GM21723 (cell line): ENCODE measurements around the gene PKIB.
"Not testable (repeated sequence)": the region's sequence is repeated elsewhere in the genome, so short reads cannot be mapped to it uniquely, and the experiment has no call there.

ENCODE experiments used
- ATAC-seq: cut with Tn5 transposase; IDR thresholded peaks from one replicate; pipeline ENCODE4 v1.9.1; 2021; ENCODE audit warnings: mild to moderate bottlenecking, moderate library complexity; ENCODE audit not compliant: unreplicated experiment

Gene PKIB

DNA sequence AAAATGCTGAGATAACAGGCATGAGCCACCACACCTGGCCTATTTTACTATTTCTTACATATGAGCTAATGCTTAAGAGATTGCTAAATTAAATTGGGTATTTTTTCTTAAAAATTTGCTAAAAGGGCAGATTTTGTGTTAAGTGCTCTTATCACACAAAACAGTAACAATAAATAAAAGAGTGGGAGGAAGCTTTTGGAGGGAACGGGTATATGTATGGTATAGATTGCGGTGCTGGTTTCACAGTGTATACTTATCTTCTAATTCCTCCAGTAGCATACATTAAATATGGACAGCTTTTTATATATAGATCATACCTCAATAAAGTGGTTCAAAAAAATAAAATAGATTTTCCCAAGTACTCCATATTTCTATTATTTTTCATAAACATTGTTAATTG is 129.9 kb downstream of the PKIB start:
- ATAC-seq: no peak

DNA sequence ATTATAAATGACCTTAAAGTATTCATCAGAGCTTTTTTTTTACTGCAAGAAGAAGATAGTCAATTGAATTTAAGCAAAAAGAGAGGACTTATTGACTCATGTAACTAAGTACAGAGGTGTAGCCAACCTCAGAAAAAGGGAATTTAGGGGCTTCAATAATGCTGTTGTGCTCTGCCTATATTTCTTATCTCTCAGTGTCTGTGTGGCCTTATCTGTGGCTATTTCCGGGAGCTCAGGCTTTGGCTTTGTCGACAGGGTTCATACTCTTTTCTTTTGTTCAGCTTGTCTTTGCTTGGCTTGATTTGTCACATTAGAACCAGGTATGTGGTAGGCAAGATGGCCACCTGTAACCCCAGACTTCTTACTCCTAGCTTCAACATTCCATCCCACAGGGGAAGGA is 130.7 kb downstream of the PKIB start:
- no peak for ATAC-seq

DNA sequence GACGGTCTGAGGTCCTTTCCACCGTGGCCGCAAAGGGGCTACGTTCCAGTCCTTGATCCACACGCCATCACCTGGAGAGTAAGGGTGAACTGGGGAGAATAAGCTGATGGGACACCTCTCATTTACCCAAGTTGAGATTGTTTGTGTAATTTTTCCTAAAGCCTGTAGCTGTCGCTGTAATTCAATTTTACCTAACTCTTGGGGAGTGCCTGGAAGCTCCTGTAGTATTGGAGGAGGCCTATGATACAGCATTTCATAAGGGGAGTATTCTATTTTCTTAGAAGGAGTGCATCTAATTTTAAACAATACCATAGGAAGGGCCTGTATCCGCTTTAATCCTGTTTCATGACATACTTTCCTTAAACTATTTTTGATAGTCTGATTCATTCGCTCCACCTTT is 134.0 kb downstream of the PKIB start:
- not testable (repeated sequence) for ATAC-seq

DNA sequence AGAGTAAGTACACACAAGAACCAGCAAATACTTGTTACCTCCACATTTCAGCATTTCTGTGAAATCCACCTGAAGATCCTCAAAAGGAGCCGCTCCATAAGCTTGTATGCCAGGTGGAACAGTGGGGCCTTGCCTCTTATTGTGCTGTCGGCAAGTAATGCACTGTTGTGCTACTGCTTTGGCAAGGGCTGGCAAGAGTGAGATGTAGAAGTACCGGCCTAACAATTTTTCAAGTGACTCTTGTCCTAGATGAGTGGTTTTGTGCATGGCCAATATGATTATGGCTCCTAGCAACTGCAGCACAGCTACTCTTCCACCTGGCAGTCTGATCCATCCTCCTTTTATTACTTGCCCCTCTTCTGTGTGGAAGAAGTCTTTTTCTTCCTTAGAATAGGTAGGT is 134.7 kb downstream of the PKIB start:
- ATAC-seq: not testable (repeated sequence)

DNA sequence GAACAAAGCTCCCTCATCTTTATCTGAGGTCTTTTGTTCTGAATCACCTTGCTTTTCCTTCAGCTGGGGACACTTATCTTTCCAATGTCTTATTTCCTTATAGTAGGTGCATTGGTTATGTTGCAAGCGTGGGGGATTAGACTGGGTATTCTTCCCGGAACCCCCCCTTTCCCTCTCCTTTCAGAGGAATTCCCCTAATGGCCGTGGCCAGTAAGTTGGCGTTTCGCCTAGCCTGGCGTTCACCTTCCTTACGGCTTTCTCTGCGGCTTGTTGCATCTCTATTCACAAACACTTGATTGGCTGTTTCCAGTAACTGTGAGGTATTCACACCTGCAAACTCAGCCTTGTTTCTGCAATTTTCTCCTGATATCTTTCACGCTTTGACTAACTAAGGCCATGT is 136.5 kb downstream of the PKIB start:
- no peak for ATAC-seq

DNA sequence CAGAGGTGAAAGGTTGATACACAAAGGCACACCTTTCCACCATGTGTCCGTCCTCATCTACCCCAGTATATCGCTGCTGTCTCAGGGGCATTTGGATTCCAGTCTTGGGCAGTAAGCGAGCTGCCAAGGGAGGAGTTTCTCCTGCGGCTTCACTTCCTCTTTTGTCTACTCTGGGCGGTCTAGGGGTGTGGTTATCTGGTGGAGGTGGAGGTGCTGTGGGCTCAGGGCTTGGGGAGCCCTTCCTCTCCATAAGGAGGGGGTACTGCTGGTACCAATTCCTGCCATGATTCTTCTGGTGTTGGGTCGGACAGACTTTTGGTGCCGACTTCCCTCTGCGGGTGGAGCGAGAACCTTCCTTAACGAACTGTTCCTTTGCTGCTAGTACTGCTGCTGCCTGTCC is 137.4 kb downstream of the PKIB start:
- no peak for ATAC-seq

DNA sequence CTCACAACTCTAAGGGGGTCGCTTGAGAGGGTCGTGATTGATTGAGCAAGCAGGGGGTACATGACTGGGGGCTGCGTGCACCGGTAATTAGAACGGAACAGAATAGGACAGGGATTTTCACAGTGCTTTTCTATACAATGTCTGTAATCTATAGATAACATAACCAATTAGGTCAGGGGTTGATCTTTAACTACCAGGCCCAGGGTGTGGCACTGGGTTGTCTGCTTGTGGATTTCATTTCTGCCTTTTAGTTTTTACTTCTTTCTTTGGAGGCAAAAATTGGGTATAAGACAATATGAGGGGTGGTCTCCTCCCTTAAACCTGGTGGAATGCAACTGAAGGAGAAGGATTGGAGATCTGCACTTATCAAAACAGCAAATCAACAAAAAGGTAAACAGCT is 138.7 kb downstream of the PKIB start:
- not testable (repeated sequence) for ATAC-seq

DNA sequence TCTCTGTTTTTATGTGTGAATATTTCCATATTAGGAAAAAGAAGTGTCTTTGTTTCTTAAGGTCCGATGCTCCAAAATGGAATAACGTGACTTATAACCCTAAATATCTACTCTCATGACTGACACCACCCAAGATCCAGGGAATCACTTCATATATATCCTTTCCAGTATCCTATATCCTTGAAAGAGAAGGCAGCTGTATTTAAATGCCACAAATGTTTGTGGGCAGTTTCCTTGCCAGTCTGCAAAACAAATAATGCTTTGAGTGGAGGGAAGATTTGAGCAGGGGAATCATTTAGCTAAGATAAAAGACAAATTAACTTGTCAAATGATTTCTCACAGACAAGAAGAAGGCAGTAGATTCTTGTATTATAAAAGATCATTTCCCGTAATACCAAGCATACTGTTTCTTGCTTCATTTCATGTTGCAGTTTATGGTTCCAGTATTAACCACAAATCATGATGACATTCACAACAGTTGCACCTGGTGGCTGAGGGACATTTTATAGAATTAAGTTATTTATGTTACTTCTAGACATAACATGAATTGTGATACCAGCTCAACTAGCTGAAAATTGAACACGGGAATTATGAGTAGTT is 139.3 kb downstream of the PKIB start:
- no peak for ATAC-seq

DNA sequence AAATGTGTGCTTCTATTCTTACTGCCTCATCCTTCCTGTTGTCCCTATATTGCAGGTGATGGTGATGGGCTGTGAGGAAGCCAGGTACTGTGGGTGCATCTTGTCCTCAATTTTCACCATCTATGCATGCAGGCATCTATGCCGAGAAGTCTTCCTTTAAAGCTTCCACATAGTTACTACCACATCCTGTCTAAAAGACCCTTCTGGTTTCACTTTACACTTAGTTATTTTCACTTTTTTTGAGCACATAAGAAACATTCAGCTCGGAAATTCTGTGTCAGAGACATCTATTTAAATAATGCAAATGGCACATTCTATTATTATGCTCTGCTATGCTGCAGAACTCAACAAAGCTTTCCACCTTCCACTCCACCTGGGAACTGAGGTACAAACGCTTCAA is 141.1 kb downstream of the PKIB start:
- peak; percentile 80 for ATAC-seq

DNA sequence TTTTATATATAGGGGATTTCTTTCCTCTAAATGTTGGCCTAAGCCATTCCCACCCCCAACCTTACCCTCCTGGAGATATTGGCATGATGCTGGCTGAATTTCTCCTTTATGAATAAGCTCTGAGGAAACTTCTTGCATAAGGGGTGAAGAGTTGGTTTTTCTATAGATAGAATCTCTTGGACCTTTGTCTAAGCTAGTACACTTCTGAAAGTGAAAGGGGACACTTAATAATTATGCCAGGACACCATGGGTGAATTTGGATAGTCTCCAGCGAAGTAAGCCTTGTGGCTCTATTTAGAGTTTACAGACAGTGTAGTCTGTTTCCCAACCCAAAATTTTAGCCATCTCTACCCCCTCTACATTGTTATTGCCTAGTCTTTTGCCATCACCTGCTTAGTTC is 142.3 kb downstream of the PKIB start:
- ATAC-seq: no peak

DNA sequence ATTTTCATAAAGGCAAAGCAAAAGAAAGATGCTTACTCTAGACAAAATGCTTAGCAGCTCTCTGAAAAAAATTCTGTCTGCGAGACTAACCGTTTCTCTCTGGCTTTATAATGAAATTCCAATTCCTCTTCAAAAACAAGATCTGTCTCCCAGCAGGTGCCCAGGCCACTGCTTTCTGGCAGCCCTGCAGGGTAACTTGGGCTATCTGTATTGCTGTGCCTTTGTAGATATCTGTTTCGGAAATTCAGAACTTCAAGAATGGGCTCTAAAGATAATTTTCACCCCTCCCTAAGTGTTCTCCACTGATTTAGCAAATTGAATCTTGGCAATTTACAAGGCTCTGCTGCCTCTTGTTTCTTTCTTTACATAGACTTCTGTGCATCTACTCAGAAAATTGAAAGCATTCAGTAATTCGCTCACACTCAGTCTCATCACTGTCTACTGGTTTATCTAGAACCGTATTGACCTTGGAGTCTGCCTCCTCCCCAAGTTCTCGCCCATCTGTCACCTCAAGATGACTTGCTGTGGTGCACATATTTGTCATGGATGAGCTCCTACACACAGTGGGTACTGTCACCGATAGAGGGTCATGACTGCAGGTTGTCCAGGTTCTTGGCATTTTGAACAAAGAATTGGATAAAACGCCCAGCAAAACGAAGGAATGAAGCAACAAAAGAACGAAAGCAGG is 142.9 kb downstream of the PKIB start:
- ATAC-seq: no peak

DNA sequence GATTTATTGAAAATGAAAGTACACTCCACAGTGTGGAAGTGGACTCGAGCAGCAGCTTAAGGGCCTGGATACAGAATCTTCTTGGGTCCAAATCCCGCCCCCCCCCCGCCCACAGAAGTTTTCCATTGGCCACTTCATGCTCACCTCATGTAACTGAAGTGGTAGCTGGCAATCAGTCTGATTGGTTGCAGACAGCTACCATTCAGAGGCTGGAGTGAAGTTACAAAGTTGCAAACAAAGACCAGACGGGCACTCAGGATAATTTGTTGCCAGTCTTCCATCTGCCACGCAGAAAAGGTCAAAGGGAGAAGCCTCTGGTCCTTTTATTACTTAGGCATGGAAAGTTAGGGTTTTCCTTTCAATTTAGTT is 143.5 kb downstream of the PKIB start:
- no peak for ATAC-seq

DNA sequence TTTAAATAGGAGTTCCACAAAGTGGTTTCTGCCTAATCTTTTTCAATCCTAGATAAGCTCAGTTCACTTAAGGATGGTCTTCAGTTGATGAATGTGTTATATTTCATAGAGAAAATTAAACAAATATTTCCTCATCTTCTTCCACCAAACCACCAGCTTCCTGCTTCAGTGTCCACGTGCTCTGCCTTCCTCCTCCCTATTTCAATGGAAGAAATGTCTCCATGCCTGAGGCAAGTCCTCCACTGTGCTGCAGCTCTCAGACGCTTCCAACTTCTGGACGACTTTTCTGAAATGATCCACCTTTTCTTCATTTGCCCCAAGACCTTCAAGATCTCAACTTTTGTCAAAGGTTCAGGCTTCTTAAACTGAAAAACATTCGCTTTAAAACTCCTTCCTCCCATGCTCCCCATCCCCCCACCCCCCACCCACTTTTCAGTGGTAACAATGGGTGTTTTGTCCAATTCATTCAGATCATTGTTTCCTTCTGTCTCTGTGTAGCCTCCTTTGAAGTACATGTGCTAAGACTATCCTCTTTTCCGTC is 144.1 kb downstream of the PKIB start:
- ATAC-seq: no peak

DNA sequence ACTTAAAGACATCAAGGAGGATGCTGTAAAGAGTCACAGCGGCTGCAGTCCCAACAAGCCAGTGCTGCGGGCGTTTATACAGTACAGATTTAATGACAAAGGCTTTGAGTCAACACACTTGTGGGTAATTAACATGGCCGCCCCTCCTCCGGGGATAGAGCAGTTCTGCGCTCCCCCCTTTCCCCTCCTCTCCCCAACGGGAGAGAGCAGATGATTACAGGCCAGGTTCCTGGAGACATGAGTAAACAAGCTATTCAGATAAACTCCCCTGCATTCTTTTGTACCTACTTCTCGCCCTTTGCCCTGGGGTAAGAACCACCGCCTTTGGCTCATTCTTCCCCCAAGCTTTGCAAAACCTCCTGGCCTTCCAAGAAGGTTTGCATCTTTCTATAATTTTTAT is 145.7 kb downstream of the PKIB start:
- no peak for ATAC-seq

DNA sequence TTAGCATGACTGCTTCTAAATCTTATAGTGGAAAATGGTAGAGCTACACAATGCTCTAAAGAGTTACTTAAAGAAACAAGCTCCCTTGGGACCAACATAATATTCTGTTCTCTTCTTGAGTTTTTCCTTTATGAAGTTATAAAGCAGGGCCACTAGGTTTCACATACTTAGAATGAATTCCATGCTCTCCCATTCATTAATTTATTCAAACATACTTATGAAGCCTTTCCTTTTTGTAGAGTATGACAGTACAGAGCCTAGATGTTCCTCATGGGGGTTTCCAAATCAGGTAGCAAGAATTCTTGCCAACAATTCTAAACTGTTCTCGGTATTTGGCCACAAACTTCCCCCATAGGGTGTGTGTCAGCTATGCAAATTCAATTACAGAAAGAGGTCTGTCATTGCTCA is 148.7 kb downstream of the PKIB start:
- peak; percentile 99 for ATAC-seq

DNA sequence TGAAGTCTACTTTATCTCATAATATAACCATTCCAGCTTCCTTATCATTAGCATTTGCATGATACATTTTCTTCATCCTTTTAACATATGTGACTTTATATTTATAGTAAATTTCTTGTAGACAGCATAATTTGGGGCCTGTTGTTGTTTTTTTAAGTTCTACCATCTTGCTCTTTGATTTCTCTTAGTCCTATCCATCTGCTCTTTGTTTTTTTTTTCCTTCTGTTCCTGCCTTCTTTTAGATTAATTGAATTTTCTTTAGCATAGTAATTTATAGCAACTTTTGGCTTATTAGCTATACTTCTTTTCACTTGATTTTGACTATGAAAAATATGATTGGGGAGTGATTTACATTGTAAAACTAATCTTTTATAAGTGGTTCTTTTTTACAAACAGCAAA is 150.1 kb downstream of the PKIB start:
- no peak for ATAC-seq

DNA sequence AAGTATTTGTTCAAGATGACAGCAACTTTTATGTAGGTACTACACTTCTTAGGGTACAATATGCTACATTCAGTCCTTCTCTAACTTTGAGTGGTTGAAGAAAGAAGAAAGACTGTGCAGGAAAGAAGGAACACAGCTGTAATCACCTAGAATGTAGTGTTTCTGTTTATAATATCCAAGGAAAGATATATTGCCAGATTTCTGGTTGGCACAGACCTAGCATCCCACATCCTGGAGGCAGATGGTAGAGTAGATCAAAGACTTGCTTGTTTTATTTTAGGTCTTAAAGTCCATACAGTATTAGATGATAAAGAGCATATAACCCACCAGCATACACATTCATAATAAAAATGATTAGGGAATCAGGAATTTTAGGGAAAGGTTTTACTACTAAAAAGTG is 156.1 kb downstream of the PKIB start:
- no peak for ATAC-seq

DNA sequence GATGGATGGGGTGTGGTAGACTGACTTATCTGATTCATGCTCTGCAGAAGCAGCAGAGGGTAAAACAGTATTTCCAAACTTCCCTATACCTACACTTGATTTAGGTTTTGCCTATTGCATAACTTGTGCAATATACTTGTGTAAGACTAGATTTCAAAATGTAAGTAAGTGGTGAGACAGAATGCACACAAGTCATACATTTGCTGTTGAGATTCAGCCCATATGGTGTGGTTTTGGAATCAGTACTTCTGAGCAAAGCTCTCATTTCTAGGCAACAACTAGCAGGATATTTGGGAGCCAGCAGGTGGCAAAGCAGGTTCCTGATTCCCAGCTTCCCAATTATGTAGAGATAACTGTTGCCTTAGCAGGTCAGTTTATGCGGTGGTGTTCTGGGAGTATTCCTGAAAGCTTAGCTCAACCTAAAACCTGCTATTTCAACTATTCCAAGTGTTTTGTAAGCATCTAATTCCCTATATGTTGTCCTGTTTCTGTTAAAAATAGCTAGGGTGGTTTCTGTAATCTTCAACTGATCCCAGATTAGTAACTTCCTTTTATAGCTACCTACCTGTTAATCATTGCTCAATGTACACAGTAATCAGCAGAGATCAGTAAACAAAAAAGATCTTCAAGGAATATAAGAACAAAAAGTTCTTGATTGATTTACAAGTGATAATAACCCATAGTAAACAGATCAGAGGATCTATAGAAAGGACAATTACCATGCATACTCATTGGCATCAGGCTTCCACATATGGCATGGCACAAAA is 160.8 kb downstream of the PKIB start:
- ATAC-seq: no peak

DNA sequence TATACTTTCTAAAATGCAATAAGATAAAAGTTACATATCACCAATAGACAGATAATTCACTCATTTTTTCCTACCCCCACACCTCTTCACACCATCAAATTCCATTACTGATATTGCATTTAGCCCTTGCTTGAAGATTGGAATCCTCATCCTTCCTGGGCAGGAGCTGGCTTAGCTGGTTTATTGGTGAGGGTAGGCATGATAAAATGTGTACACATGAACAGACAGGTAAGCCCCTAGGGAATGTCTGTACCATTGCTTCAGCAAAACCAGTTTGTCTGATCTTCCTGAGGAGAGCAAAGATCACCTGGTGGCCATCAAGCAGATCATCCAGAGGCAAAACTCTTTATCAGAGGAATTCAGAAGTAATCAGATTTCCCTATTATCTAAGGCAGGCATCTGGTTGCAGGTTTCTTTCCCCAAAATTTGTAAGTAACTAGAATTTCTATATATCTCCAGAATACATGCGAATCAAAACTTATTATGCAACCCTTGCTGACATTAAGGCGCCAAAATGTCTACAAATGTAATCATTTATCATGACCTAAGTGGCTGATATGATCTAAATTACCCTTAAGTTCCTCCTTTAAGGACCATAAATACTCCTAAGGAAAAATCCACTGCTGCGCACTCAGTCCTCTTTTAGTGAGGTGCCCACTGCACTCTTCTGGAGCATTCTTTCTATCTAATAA is 162.7 kb downstream of the PKIB start:
- ATAC-seq: no peak
